GM12878 (cell line): ENCODE results near the gene CLPTM1L. TPM values are rescaled to one million over a fixed set of nuclear protein-coding genes. Genes with fewer than 3 reads are reported as not detected.

Source experiments
- ASH2L ChIP-seq: fragments of 300-600, 200-600 bp; sonication (generic); IDR thresholded peaks from 2 replicates; pipeline ENCODE4 v1.6.1; 2017; ENCODE audit warnings: low read depth, mild to moderate bottlenecking, borderline replicate concordance
- ATF3 ChIP-seq: IDR thresholded peaks from 2 replicates; pipeline ENCODE4 v1.6.1; 2011; ENCODE audit warnings: low read depth, mild to moderate bottlenecking, low read length, moderate library complexity, borderline replicate concordance; ENCODE audit errors: extremely low read depth
- CBFB ChIP-seq: IDR thresholded peaks from 2 replicates; pipeline ENCODE4 v1.6.1; 2016; ENCODE audit warnings: antibody characterized with exemption, low read depth
- CREM ChIP-seq: IDR thresholded peaks from 2 replicates; pipeline ENCODE4 v1.6.1; 2014; ENCODE audit warnings: antibody characterized with exemption, low read depth
- E2F4 ChIP-seq: IDR thresholded peaks from 2 replicates; pipeline ENCODE4 v1.6.1; 2012; ENCODE audit warnings: low read depth, low read length, improper control_type of control experiment
- EED ChIP-seq: sonication (generic); IDR thresholded peaks from 2 replicates; pipeline ENCODE4 v1.6.1; 2016; ENCODE audit warnings: antibody characterized with exemption, low read depth
- EGR1 ChIP-seq, 2 experiments: IDR thresholded peaks; 1 replicate in 1 of 2; 2 replicates in 1 of 2; pipeline ENCODE4 v1.6.1; 2011 to 2012; ENCODE audit warnings: low read depth in 2 of 2, low read length in 2 of 2, borderline replicate concordance in 1 of 2, mild to moderate bottlenecking in 1 of 2, moderate library complexity in 1 of 2
- ELK1 ChIP-seq: IDR thresholded peaks from 2 replicates; pipeline ENCODE4 v1.6.1; 2012; ENCODE audit warnings: low read depth, low read length, improper control_type of control experiment
- ESRRA ChIP-seq: IDR thresholded peaks from 2 replicates; pipeline ENCODE4 v1.6.1; 2012; ENCODE audit warnings: mild to moderate bottlenecking, low read length, improper control_type of control experiment
- ETV6 ChIP-seq, 2 experiments: fragments of 450-650 bp in 1 of 2; IDR thresholded peaks in 1 of 2; conservative IDR thresholded peaks in 1 of 2; 2 replicates each; pipeline ENCODE4 v1.6.1; 2014; ENCODE audit warnings: antibody characterized with exemption in 1 of 2, borderline replicate concordance in 1 of 2, low read depth in 1 of 2, mild to moderate bottlenecking in 1 of 2, moderate library complexity in 1 of 2
- GATAD2B ChIP-seq: fragments of 450-650 bp; conservative IDR thresholded peaks from 2 replicates; pipeline ENCODE4 v1.6.1; 2017; ENCODE audit warnings: low read depth, mild to moderate bottlenecking, moderate library complexity
- HDAC6 ChIP-seq: fragments of 200-600 bp; sonication (generic); IDR thresholded peaks from one replicate; pipeline ENCODE4 v1.8.0; 2017; ENCODE audit warnings: antibody characterized with exemption; ENCODE audit not compliant: unreplicated experiment
- HDGF ChIP-seq: fragments of 450-650 bp; IDR thresholded peaks from 2 replicates; pipeline ENCODE4 v1.6.1; 2016; ENCODE audit warnings: antibody characterized with exemption
- IRF4 ChIP-seq: IDR thresholded peaks from 2 replicates; pipeline ENCODE4 v1.6.1; 2011; ENCODE audit warnings: low read depth, low read length
- IRF5 ChIP-seq: fragments of 450-650 bp; IDR thresholded peaks from 2 replicates; pipeline ENCODE4 v1.6.1; 2017; ENCODE audit warnings: borderline replicate concordance
- JUNB ChIP-seq: IDR thresholded peaks from 2 replicates; pipeline ENCODE4 v1.6.1; 2016; ENCODE audit warnings: antibody characterized with exemption, mild to moderate bottlenecking
- MLLT1 ChIP-seq: fragments of 450-650 bp; IDR thresholded peaks from 2 replicates; pipeline ENCODE4 v1.6.1; 2016; ENCODE audit warnings: mild to moderate bottlenecking
- MTA3 ChIP-seq: IDR thresholded peaks from 2 replicates; pipeline ENCODE4 v1.6.1; 2012; ENCODE audit warnings: low read length, inconsistent platforms, borderline replicate concordance
- NBN ChIP-seq: fragments of 450-650 bp; IDR thresholded peaks from 2 replicates; pipeline ENCODE4 v1.6.1; 2016
- NFYB ChIP-seq: IDR thresholded peaks from 2 replicates; pipeline ENCODE4 v1.6.1; 2011; ENCODE audit warnings: low read depth, mild to moderate bottlenecking, low read length, improper control_type of control experiment, moderate library complexity; ENCODE audit not compliant: insufficient read depth
- PAX8 ChIP-seq: fragments of 450-650 bp; IDR thresholded peaks from 2 replicates; pipeline ENCODE4 v1.6.1; 2017; ENCODE audit warnings: mild to moderate bottlenecking, moderate library complexity
- SIX5 ChIP-seq: IDR thresholded peaks from 2 replicates; pipeline ENCODE4 v1.6.1; 2011; ENCODE audit warnings: mild to moderate bottlenecking, low read depth, low read length, moderate library complexity; ENCODE audit not compliant: severe bottlenecking
- SP1 ChIP-seq: IDR thresholded peaks from one replicate; pipeline ENCODE4 v1.6.1; 2011; ENCODE audit warnings: low read depth, low read length
- TAF1 ChIP-seq: IDR thresholded peaks from 2 replicates; pipeline ENCODE4 v1.6.1; 2011; ENCODE audit warnings: mild to moderate bottlenecking, low read depth, low read length, borderline replicate concordance
- ZNF622 ChIP-seq: fragments of 450-650 bp; IDR thresholded peaks from 2 replicates; pipeline ENCODE4 v1.6.1; 2017; ENCODE audit warnings: mild to moderate bottlenecking, inconsistent platforms
- ZZZ3 ChIP-seq: IDR thresholded peaks from 2 replicates; pipeline ENCODE4 v1.6.1; 2011; ENCODE audit warnings: low read depth; ENCODE audit not compliant: control insufficient read depth, insufficient read length
- polyA plus RNA-seq, 11 experiments: library from polyadenylated mRNA; depleted of rRNA in 4 of 11; unstranded in 6 of 11; stranded (reverse) in 5 of 11; fragments of >200 nt; fragmentation: Nextera tagmentation in 4 of 11; fragmentation: Illumina TruSeq in 1 of 11; extraction: Ambion mirVana in 4 of 11; extraction: Trizol in 1 of 11; gene quantifications; 1 replicate in 1 of 11; 2 replicates in 10 of 11; pipeline versions ENCODE4 v1.2.1 to v1.2.3, GENCODE V29; 2011 to 2016; ENCODE audit warnings: inconsistent platforms in 2 of 11, missing spikeins in 2 of 11, low read depth in 1 of 11
- total RNA-seq, 4 experiments: library from RNA; depleted of rRNA in 3 of 4; stranded (reverse); fragments of >200 nt in 3 of 4; fragmentation: Illumina TruSeq in 1 of 4; extraction: Trizol in 1 of 4; gene quantifications; 2 replicates each; pipeline versions ENCODE4 v1.2.1 to v1.2.3, GENCODE V29; 2013 to 2021

CLPTM1L gene
- total and polyA plus RNA-seq, 10 of the 15 experiments (the other 5 are each of a cell fraction or from before 2014, with no cell fraction given), result 2.9 to 278 (median 135) TPM

GRCh38 chr5:1315709-1316587, 29.0 kb downstream of the CLPTM1L start (continued):
- TF ChIP-seq MLLT1 (peak; percentile 43; the same call in 1 of the 2 replicates), ELK1 (no peak), E2F4 (no peak), CREM (peak; percentile 90), ZZZ3 (no peak), ESRRA (no peak), JUNB (peak; percentile 80), PAX8 (no peak), MTA3 (peak; percentile 54; the same call in 1 of the 2 replicates), NBN (peak; percentile 70; the same call in 1 of the 2 replicates), HDAC6 (no peak), CBFB (peak; percentile 92), SIX5 (no peak), ATF3 (no peak), NFYB (no peak), IRF4 (0 out of 2 replicates have a peak, but pooled peaks have one; percentile 85), HDGF (no peak), EED (peak; percentile 98), ETV6 (conservative IDR thresholded peaks at IDR 0.05 in 1 of 2, IDR thresholded peaks at IDR 0.05 in 1 of 2; ENCODE audit: borderline replicate concordance in 1 of 2, low read depth in 1 of 2) (peak in 1 of 2 experiments; percentile 59; a peak in 2 of 4 replicates), GATAD2B (0 out of 2 replicates have a peak, but pooled peaks have one; percentile 27), TAF1 (no peak), ASH2L (peak; percentile 92; the same call in 1 of the 2 replicates), EGR1 (IDR thresholded peaks at IDR 0.05; ENCODE audit: borderline replicate concordance in 1 of 2, low read depth in 2 of 2, low read length in 2 of 2) (peak in 1 of 2 experiments; percentile 1; a peak in 1 of 3 replicates), ZNF622 (no peak), IRF5 (no peak), SP1 (no peak)
